Measurements from ENCODE around the gene TATDN3. TPM values are rescaled to one million over a fixed set of nuclear protein-coding genes. Genes with fewer than 3 reads are reported as not detected.

Gene TATDN3
- total RNA-seq, 1 experiment from 2014 or later, result 12.4 TPM

- H3K27ac Mint-ChIP-seq (ENCODE audit: unreplicated experiment), result no peak overlapping the region
- no TSS peak for BruUV-seq (replicated peaks)
- peaks cover 5% of the 10 kb centered on the region for H3K36me3 Mint-ChIP-seq (ENCODE audit: insufficient read depth, unreplicated experiment)
- no peak overlapping the region for H3K4me3 ChIP-seq (ENCODE audit: low read depth, low read length)
- H3K27me3 Mint-ChIP-seq (ENCODE audit: insufficient read depth, unreplicated experiment), result no peaks in the 10 kb centered on the region
- H3K4me1 ChIP-seq, result peaks cover 4% of the 10 kb centered on the region; the same call in 1 of the 2 replicates
- H3K9me3 ChIP-seq, result no peaks in the 10 kb centered on the region
- no peaks in the 10 kb centered on the region for H3K36me3 ChIP-seq (ENCODE audit: control insufficient read depth, insufficient read depth, low read length)
- intact Hi-C loops (cut with micrococcal nuclease; ENCODE audit: unreplicated experiment), result no loop called here
- peaks cover 13% of the 10 kb centered on the region for H3K4me1 Mint-ChIP-seq (ENCODE audit: low read depth, unreplicated experiment)
- DNase-seq, result no peak
- no peak overlapping the region for H3K4me3 Mint-ChIP-seq (ENCODE audit: unreplicated experiment)
- peaks cover 10% of the 10 kb centered on the region for H3K9me3 Mint-ChIP-seq (ENCODE audit: unreplicated experiment)
- CTCF ChIA-PET, result no interaction called here
- H3K27me3 ChIP-seq (replicated peaks; ENCODE audit: control insufficient read depth, insufficient read depth, low read length), result no peaks in the 10 kb centered on the region
- TF ChIP-seq, protein P1, sequence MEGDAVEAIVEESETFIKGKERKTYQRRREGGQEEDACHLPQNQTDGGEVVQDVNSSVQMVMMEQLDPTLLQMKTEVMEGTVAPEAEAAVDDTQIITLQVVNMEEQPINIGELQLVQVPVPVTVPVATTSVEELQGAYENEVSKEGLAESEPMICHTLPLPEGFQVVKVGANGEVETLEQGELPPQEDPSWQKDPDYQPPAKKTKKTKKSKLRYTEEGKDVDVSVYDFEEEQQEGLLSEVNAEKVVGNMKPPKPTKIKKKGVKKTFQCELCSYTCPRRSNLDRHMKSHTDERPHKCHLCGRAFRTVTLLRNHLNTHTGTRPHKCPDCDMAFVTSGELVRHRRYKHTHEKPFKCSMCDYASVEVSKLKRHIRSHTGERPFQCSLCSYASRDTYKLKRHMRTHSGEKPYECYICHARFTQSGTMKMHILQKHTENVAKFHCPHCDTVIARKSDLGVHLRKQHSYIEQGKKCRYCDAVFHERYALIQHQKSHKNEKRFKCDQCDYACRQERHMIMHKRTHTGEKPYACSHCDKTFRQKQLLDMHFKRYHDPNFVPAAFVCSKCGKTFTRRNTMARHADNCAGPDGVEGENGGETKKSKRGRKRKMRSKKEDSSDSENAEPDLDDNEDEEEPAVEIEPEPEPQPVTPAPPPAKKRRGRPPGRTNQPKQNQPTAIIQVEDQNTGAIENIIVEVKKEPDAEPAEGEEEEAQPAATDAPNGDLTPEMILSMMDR (IDR thresholded peaks at IDR 0.05; ENCODE audit: insufficient read depth in 1 of 2, low read depth in 1 of 2, low read length in 1 of 2, severe bottlenecking in 1 of 2, unreplicated experiment in 1 of 2), result no peak
- POLR2A ChIA-PET, result no interaction called here
These were observed 60.5 kb downstream of the TATDN3 start for GRCh38 chr1:212852105-212852688.

DNA sequence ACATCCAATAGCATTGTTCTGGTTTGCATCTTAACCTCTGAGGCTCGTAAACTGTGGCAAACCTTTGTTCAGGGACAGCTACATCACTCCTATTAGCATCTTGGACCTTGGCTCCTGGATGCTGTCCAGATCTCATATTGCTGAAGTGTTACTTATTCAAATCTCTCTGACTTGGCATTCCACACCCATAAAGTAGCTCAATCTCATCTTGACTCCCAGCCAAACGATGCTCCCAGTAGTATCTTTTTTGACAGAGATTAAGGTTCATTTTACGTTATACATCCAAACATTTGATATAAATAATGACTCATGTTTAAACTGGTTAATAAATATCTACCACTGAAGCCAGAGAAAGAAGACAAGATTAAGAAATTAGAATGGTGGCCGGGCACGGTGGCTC is 62.0 kb downstream of the TATDN3 start:
- CTCF ChIA-PET, result no interaction called here
- no peak overlapping the region for H3K27ac Mint-ChIP-seq (ENCODE audit: unreplicated experiment)
- no peak for DNase-seq
- H3K4me1 ChIP-seq, result peaks cover 4% of the 10 kb centered on the region; the same call in 1 of the 2 replicates
- POLR2A ChIA-PET, result no interaction called here
- H3K4me3 ChIP-seq (ENCODE audit: low read depth, low read length), result no peak overlapping the region
- H3K36me3 Mint-ChIP-seq (ENCODE audit: insufficient read depth, unreplicated experiment), result peaks cover 16% of the 10 kb centered on the region
- H3K36me3 ChIP-seq (ENCODE audit: control insufficient read depth, insufficient read depth, low read length), result no peaks in the 10 kb centered on the region
- H3K9me3 Mint-ChIP-seq (ENCODE audit: unreplicated experiment), result peaks cover 10% of the 10 kb centered on the region
- no TSS peak for BruUV-seq (replicated peaks)
- TF ChIP-seq, protein P1 (IDR thresholded peaks at IDR 0.05; ENCODE audit: insufficient read depth in 1 of 2, low read depth in 1 of 2, low read length in 1 of 2, severe bottlenecking in 1 of 2, unreplicated experiment in 1 of 2), result no peak
- no peaks in the 10 kb centered on the region for H3K9me3 ChIP-seq
- H3K27me3 Mint-ChIP-seq (ENCODE audit: insufficient read depth, unreplicated experiment), result no peaks in the 10 kb centered on the region
- intact Hi-C loops (cut with micrococcal nuclease; ENCODE audit: unreplicated experiment), result no loop called here
- H3K27me3 ChIP-seq (replicated peaks; ENCODE audit: control insufficient read depth, insufficient read depth, low read length), result no peaks in the 10 kb centered on the region
- no peak overlapping the region for H3K4me3 Mint-ChIP-seq (ENCODE audit: unreplicated experiment)
- H3K4me1 Mint-ChIP-seq (ENCODE audit: low read depth, unreplicated experiment), result peaks cover 13% of the 10 kb centered on the region

DNA sequence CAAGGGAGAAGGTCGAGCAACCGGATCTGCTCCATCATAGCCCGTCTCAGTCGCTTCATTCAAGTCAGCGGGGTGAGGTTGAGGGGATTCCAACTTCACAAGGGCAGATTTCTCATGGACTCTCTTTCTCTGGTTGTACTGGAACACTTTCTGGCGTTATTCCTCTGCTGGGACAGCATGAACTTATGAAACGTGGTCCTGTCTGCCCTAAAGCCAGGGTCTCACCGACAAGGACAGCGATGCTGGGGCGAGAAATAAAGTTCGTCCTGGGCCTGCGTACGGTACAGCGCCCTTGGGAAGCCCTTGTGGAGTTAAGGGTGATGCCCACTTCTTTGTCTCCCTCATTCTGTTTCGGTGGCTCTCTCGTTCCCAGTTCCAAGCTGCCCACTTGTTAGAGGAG is 65.1 kb downstream of the TATDN3 start:
- Mint-ChIP-seq H3K4me3 (ENCODE audit: unreplicated experiment) (no peak overlapping the region), H3K4me1 (ENCODE audit: low read depth, unreplicated experiment) (peaks cover 13% of the 10 kb centered on the region), H3K9me3 (ENCODE audit: unreplicated experiment) (peaks cover 10% of the 10 kb centered on the region), H3K27ac (ENCODE audit: unreplicated experiment) (peak overlapping the region; percentile 81), H3K36me3 (ENCODE audit: insufficient read depth, unreplicated experiment) (peaks cover 15% of the 10 kb centered on the region), H3K27me3 (ENCODE audit: insufficient read depth, unreplicated experiment) (no peaks in the 10 kb centered on the region)
- DNase-seq, result no peak
- no peaks in the 10 kb centered on the region for H3K27me3 ChIP-seq (replicated peaks; ENCODE audit: control insufficient read depth, insufficient read depth, low read length)
- ChIA-PET CTCF (interaction anchor here (0.6 kb wide), 1 partner anchor 64 kb away, joined by 5 read pairs; no protein-coding TSS in a partner anchor), POLR2A (interaction anchor here (0.6 to 2.1 kb wide), 2 partner anchors 29 to 1028 kb away, joined by 12 to 22 read pairs; no protein-coding TSS in a partner anchor)
- BruUV-seq (replicated peaks), result no TSS peak
- H3K36me3 ChIP-seq (ENCODE audit: control insufficient read depth, insufficient read depth, low read length), result no peaks in the 10 kb centered on the region
- TF ChIP-seq, protein P1 (IDR thresholded peaks at IDR 0.05; ENCODE audit: insufficient read depth in 1 of 2, low read depth in 1 of 2, low read length in 1 of 2, severe bottlenecking in 1 of 2, unreplicated experiment in 1 of 2), result no peak
- intact Hi-C loops (cut with micrococcal nuclease; ENCODE audit: unreplicated experiment), result loop anchor here (2.0 to 5.0 kb wide), 2 partner anchors 28 to 161 kb away; partner anchors contain the start of gene ANGEL2
- peak overlapping the region; percentile 59 for H3K4me3 ChIP-seq (ENCODE audit: low read depth, low read length)
- peaks cover 14% of the 10 kb centered on the region for H3K4me1 ChIP-seq
- H3K9me3 ChIP-seq, result no peaks in the 10 kb centered on the region
